Limb (tissue), 2 donors: ENCODE measurements around the gene KCNQ1OT1.
A peak's percentile ranks its signal among the peaks of the same experiment; 100 is the strongest.

Experiments
- DNase-seq, 2 donors: peaks; one replicate each; pipeline ENCODE4 v3.0.0-alpha.2; 2016; ENCODE audit errors: extremely low spot score in 2 of 2

KCNQ1OT1 gene

GRCh38 chr11:2721210-2721916 is 21.6 kb upstream of the KCNQ1OT1 start:
- no peak for DNase-seq

- DNase-seq = no peak
Measured at GRCh38 chr11:2719831-2720590, 20.2 kb upstream of the KCNQ1OT1 start.

- DNase-seq = no peak
Measured at GRCh38 chr11:2718817-2719438, 19.1 kb upstream of the KCNQ1OT1 start.

- no peak for DNase-seq
Measured at GRCh38 chr11:2717561-2718325, 17.9 kb upstream of the KCNQ1OT1 start.

- DNase-seq = no peak
Measured at GRCh38 chr11:2716376-2717095, 16.7 kb upstream of the KCNQ1OT1 start.

GRCh38 chr11:2715716-2716350 is 16.0 kb upstream of the KCNQ1OT1 start:
- DNase-seq = no peak

- no peak for DNase-seq
Measured at GRCh38 chr11:2714871-2715270, 15.1 kb upstream of the KCNQ1OT1 start.

- DNase-seq = no peak
Measured at GRCh38 chr11:2714463-2714800, 14.6 kb upstream of the KCNQ1OT1 start.

GRCh38 chr11:2713661-2714462 is 14.1 kb upstream of the KCNQ1OT1 start:
- DNase-seq = peak; percentile 73 to 75

- peak in 1 of 2 donors; percentile 53 for DNase-seq
Measured at GRCh38 chr11:2713094-2713493, 13.3 kb upstream of the KCNQ1OT1 start.

GRCh38 chr11:2711161-2711560 is 11.4 kb upstream of the KCNQ1OT1 start:
- no peak for DNase-seq

GRCh38 chr11:2709429-2709828 is 9.6 kb upstream of the KCNQ1OT1 start:
- no peak for DNase-seq

GRCh38 chr11:2708757-2709281 is 9.0 kb upstream of the KCNQ1OT1 start:
- peak; percentile 76 to 88 for DNase-seq

GRCh38 chr11:2708151-2708581 is 8.4 kb upstream of the KCNQ1OT1 start:
- DNase-seq = peak; percentile 38 to 73

- DNase-seq = no peak
Measured at GRCh38 chr11:2707736-2708135, 7.9 kb upstream of the KCNQ1OT1 start.

- DNase-seq = no peak
Measured at GRCh38 chr11:2706321-2706720, 6.5 kb upstream of the KCNQ1OT1 start.

- peak; percentile 53 to 76 for DNase-seq
Measured at GRCh38 chr11:2704896-2705606, 5.3 kb upstream of the KCNQ1OT1 start.

- no peak for DNase-seq
Measured at GRCh38 chr11:2704356-2704755, 4.6 kb upstream of the KCNQ1OT1 start.
